MCF 10A (cell line): ENCODE data around the gene GHRHR. TPM values are rescaled to one million over a fixed set of nuclear protein-coding genes. Genes with fewer than 3 reads are reported as not detected.

Source experiments
- BruUV-seq: library from RNA; stranded (reverse); fragments of 400-500 nt; replicated peaks from 2 replicates; lab custom pipeline; 2021; lab: Mats Ljungman, UMichigan
- CTCF ChIA-PET: fragments of 300-600 bp; sonication (Branson Sonifier 250); formaldehyde crosslinking; extraction: SDS; loops from one replicate; lab custom pipeline; 2021; ENCODE audit warnings: antibody characterized with exemption, inconsistent platforms; lab: Yijun Ruan, JAX
- POLR2A ChIA-PET: fragments of 300-600, 350-650 bp; sonication (Branson Sonifier 250); formaldehyde crosslinking; extraction: SDS; loops from one replicate; lab custom pipeline; 2020; ENCODE audit warnings: antibody characterized with exemption, inconsistent platforms; lab: Yijun Ruan, JAX
- DNase-seq: peaks from one replicate; pipeline ENCODE4 v3.0.0-alpha.2; 2018; ENCODE audit not compliant: unreplicated experiment
- H3K27ac Mint-ChIP-seq: one replicate; pipeline ENCODE4 v1.8.0; 2022; ENCODE audit warnings: mild to moderate bottlenecking, low read depth, mixed read lengths; ENCODE audit not compliant: unreplicated experiment
- H3K27me3 Mint-ChIP-seq: one replicate; pipeline ENCODE4 v1.8.0; 2022; ENCODE audit warnings: mixed read lengths; ENCODE audit not compliant: insufficient read depth, unreplicated experiment
- H3K36me3 Mint-ChIP-seq: one replicate; pipeline ENCODE4 v1.8.0; 2022; ENCODE audit warnings: mild to moderate bottlenecking, moderate library complexity, mixed read lengths; ENCODE audit not compliant: insufficient read depth, unreplicated experiment
- H3K4me1 Mint-ChIP-seq: one replicate; pipeline ENCODE4 v1.8.0; 2022; ENCODE audit warnings: mixed read lengths; ENCODE audit not compliant: insufficient read depth, unreplicated experiment
- H3K4me3 Mint-ChIP-seq: one replicate; pipeline ENCODE4 v1.8.0; 2022; ENCODE audit warnings: mild to moderate bottlenecking, moderate library complexity, mixed read lengths; ENCODE audit not compliant: unreplicated experiment
- H3K9me3 Mint-ChIP-seq: one replicate; pipeline ENCODE4 v1.8.0; 2022; ENCODE audit warnings: mixed read lengths; ENCODE audit not compliant: unreplicated experiment
- intact Hi-C: fragments of 100-400 bp; cut with micrococcal nuclease; formaldehyde crosslinking; loops from 2 replicates; pipeline ENCODE4 v1.14.1; 2022
- total RNA-seq: library from RNA; stranded (reverse); gene quantifications from 2 replicates; pipeline ENCODE4 v1.2.3, GENCODE V29; 2022
- TF ChIP-seq, protein P1 (sequence below): fragments of 200-600 bp; IDR thresholded peaks from one replicate; pipeline ENCODE4 v1.8.0; 2022; ENCODE audit warnings: antibody characterized with exemption, mild to moderate bottlenecking; ENCODE audit not compliant: unreplicated experiment

GHRHR gene
- total RNA-seq, 1 experiment from 2014 or later: not detected

DNA sequence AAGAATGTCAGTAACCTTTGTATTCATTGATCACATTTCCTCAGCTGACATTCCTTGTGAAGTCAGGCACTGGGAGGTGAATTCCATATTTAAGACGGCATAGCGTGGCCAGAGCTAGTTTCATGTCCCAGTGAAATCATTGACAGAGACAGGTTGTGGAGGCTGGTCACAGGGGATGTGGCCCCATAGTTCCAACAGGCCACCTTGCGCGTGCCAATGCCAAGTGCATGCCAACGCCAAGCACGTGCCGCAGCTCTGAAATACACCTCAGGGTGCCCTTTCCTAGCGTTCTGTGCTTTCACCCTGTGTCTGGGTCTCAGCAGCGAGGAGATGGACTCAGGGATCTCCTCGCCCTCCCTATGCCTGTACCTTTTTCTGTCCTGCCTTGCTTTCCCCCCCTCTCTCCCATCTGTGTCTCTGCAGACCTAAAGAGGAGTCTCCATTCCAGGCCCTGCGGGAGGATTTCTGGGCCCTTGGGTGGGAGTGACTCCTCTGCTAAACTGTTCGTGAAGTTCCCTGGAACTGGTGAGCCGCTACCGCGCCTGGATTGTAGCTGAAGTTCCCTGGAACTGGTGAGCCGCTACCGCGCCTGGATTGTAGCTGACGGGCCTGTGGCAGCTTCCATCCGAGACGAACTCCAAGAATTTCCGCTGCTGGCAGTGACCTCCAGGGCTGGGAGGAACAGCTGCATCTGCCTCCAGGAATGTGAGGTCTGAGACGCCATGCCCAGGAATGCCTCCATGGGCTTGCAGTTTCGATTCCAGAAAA, 32.4 kb upstream of the GHRHR start:
- Mint-ChIP-seq H3K27me3 (peaks cover 12% of the 10 kb centered on the region), H3K4me1 (no peaks in the 10 kb centered on the region), H3K27ac (no peak overlapping the region), H3K9me3 (no peaks in the 10 kb centered on the region), H3K4me3 (no peak overlapping the region), H3K36me3 (no peaks in the 10 kb centered on the region)
- intact Hi-C loops: no loop called here
- DNase-seq: no peak
- no TSS peak for BruUV-seq
- TF ChIP-seq, protein P1, sequence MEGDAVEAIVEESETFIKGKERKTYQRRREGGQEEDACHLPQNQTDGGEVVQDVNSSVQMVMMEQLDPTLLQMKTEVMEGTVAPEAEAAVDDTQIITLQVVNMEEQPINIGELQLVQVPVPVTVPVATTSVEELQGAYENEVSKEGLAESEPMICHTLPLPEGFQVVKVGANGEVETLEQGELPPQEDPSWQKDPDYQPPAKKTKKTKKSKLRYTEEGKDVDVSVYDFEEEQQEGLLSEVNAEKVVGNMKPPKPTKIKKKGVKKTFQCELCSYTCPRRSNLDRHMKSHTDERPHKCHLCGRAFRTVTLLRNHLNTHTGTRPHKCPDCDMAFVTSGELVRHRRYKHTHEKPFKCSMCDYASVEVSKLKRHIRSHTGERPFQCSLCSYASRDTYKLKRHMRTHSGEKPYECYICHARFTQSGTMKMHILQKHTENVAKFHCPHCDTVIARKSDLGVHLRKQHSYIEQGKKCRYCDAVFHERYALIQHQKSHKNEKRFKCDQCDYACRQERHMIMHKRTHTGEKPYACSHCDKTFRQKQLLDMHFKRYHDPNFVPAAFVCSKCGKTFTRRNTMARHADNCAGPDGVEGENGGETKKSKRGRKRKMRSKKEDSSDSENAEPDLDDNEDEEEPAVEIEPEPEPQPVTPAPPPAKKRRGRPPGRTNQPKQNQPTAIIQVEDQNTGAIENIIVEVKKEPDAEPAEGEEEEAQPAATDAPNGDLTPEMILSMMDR: no peak
- ChIA-PET CTCF (interaction anchor here (0.6 to 3.4 kb wide), 3 partner anchors 8 to 1004 kb away, joined by 3 to 21 read pairs (median 15); no protein-coding TSS in a partner anchor), POLR2A (no interaction called here)

DNA sequence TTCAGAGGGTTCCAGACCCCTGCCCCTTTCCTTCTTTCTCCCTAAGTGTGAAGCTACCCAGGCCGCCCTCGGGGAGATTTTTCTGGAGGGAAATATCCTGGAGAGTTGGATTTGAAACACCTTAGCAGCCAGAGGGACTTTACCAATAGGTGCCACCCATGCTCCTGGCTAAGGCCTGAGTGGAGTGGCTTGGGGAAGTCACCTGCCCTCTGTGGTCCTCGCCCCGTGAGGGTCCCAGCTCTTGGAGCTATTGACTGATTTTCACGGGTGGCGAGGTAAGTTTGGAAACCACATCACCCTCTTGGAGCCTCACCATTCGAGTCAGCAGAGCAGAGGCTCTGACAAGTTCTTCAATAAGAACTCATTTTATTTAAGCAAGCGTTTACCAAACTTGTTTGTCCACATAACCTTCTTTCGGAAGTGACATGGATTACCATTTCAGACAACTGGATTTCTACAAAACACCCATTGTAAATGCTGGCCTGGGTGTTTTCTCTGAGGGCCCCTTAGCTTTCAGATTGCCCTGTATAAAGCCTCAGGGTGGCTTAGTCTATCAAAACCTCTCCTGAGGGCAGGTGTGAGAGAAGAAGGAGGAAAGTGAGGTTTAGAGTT, 31.7 kb upstream of the GHRHR start:
- no TSS peak for BruUV-seq
- H3K36me3 Mint-ChIP-seq: no peaks in the 10 kb centered on the region
- H3K27me3 Mint-ChIP-seq: peaks cover 14% of the 10 kb centered on the region
- H3K27ac Mint-ChIP-seq: peak overlapping the region; percentile 46
- TF ChIP-seq, protein P1: no peak
- POLR2A ChIA-PET: no interaction called here
- no peaks in the 10 kb centered on the region for H3K9me3 Mint-ChIP-seq
- H3K4me1 Mint-ChIP-seq: no peaks in the 10 kb centered on the region
- CTCF ChIA-PET: interaction anchor here (0.6 to 3.4 kb wide), 3 partner anchors 52 to 1004 kb away, joined by 3 to 15 read pairs (median 3); no protein-coding TSS in a partner anchor
- intact Hi-C loops: no loop called here
- H3K4me3 Mint-ChIP-seq: no peak overlapping the region
- DNase-seq: no peak

DNA sequence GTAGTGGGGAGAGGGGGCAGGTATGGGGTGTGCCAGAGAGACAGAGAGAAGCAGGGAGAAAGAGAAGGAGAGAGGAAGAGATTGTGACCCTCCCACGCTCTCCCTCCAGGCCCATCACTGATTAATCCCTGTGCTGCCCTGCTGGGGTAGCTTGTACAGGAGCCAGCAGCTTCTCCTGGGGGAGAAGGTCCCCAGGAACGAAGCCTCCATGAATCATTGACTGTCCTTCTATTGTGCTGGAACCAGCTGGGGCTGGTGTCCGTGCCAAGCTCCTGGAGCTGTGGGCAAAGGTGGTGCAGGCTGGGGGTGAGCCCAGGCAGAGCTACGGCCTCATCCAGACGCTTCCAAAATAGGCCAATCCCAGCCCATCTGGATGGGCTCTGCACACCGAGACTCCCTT, 31.2 kb upstream of the GHRHR start:
- peaks cover 19% of the 10 kb centered on the region for H3K27me3 Mint-ChIP-seq
- H3K4me1 Mint-ChIP-seq: no peaks in the 10 kb centered on the region
- no peaks in the 10 kb centered on the region for H3K36me3 Mint-ChIP-seq

More for the DNA sequence above, 31.2 kb upstream of the GHRHR start:
- intact Hi-C loops: no loop called here
- Mint-ChIP-seq H3K9me3 (no peaks in the 10 kb centered on the region), H3K4me3 (no peak overlapping the region), H3K27ac (peak overlapping the region; percentile 46)
- BruUV-seq: no TSS peak
- TF ChIP-seq, protein P1: no peak
- ChIA-PET POLR2A (no interaction called here), CTCF (interaction anchor here (0.7 to 3.4 kb wide), 2 partner anchors 52 to 74 kb away, joined by 3 to 15 read pairs; no protein-coding TSS in a partner anchor)
- no peak for DNase-seq
